Spleen (tissue), 11 donors: ENCODE measurements around the gene LRBA. TPM values are rescaled to one million over a fixed set of nuclear protein-coding genes. Genes with fewer than 3 reads are reported as not detected.

ENCODE experiments used
- DNase-seq: peaks from one replicate; pipeline ENCODE4 v3.0.0-alpha.2; 2020
- H3K27ac ChIP-seq, 8 donors: fragments of 200-600 bp; sonication (generic) in 7 of 8; 1 replicate in 4 of 8; 2 replicates in 4 of 8; pipeline versions ENCODE4 v1.5.0 to v1.8.0; 2016 to 2021; ENCODE audit warnings: inconsistent platforms in 4 of 8, mild to moderate bottlenecking in 4 of 8, moderate library complexity in 1 of 8
- H3K27me3 ChIP-seq, 7 donors: fragments of 200-600 bp; sonication (generic) in 6 of 7; replicated peaks in 1 of 7; 1 replicate in 4 of 7; 2 replicates in 3 of 7; pipeline versions ENCODE4 v1.5.0 to v1.8.0; 2016 to 2021; ENCODE audit warnings: inconsistent platforms in 3 of 7, mild to moderate bottlenecking in 1 of 7
- H3K36me3 ChIP-seq, 6 donors: fragments of 200-600 bp; sonication (generic) in 5 of 6; 1 replicate in 4 of 6; 2 replicates in 2 of 6; pipeline versions ENCODE4 v1.5.0 to v1.8.0; 2016 to 2021; ENCODE audit warnings: inconsistent platforms in 2 of 6
- H3K4me1 ChIP-seq, 6 donors: fragments of 200-600 bp; sonication (generic) in 5 of 6; 1 replicate in 3 of 6; 2 replicates in 3 of 6; pipeline versions ENCODE4 v1.5.0 to v1.8.0; 2016 to 2021; ENCODE audit warnings: inconsistent platforms in 3 of 6
- H3K4me3 ChIP-seq, 8 donors: fragments of 200-600 bp; sonication (generic) in 7 of 8; 1 replicate in 4 of 8; 2 replicates in 4 of 8; pipeline versions ENCODE4 v1.5.0 to v1.8.0; 2016 to 2021; ENCODE audit warnings: inconsistent platforms in 4 of 8, mild to moderate bottlenecking in 4 of 8, moderate library complexity in 2 of 8
- H3K9me3 ChIP-seq, 8 donors: fragments of 200-600 bp; sonication (generic) in 7 of 8; 1 replicate in 4 of 8; 2 replicates in 4 of 8; pipeline versions ENCODE4 v1.5.0 to v1.8.0; 2016 to 2021; ENCODE audit warnings: inconsistent platforms in 4 of 8
- POLR2A ChIP-seq, 3 donors: fragments of 450-650 bp; IDR thresholded peaks; one replicate each; pipeline ENCODE4 v1.5.1; 2017; ENCODE audit warnings: antibody characterized with exemption in 3 of 3, mild to moderate bottlenecking in 1 of 3
- POLR2AphosphoS5 ChIP-seq, 3 donors: sonication (generic); formaldehyde crosslinking; IDR thresholded peaks; one replicate each; pipeline ENCODE4 v1.5.1; 2017; ENCODE audit warnings: antibody characterized with exemption in 3 of 3
- WGBS, 5 donors: extraction: QIAGEN DNeasy Blood & Tissue Kit in 3 of 5; methylation state at CpG; one replicate each; pipeline versions ENCODE4 v1.1.5 to v1.1.7; 2013 to 2018; 5-methylcytosine and 5-hydroxymethylcytosine counted together
- intact Hi-C: fragments of 100-400 bp; cut with DNase I; formaldehyde crosslinking; loops from one replicate; pipeline ENCODE4 v1.15.0; 2023; ENCODE audit warnings: low total_unique reads
- polyA plus RNA-seq, 3 donors: library from polyadenylated mRNA; stranded (reverse); fragments of 200-250 nt; gene quantifications; one replicate each; pipeline ENCODE4 v1.2.1, GENCODE V29; 2013
- total RNA-seq, 7 donors: library from RNA; depleted of rRNA in 3 of 7; stranded (reverse); fragments of >200 nt in 3 of 7; fragmentation: NEBNext Ultra II Directional in 4 of 7; extraction: Animal tissue kit (Norgen Biotek cat#: 25700) in 4 of 7; gene quantifications; one replicate each; pipeline versions ENCODE4 v1.1.0 to v1.2.1, GENCODE V29; 2016 to 2021
- TF ChIP-seq, protein P1 (sequence below), 11 experiments: fragments of 200-600 bp in 7 of 11; fragments of 450-650 bp in 4 of 11; sonication (generic) in 4 of 11; IDR thresholded peaks in 8 of 11; conservative IDR thresholded peaks in 3 of 11; 1 replicate in 7 of 11; 2 replicates in 4 of 11; pipeline versions ENCODE4 v1.4.0 to v1.8.0; 2016 to 2021; ENCODE audit warnings: antibody characterized with exemption in 11 of 11, inconsistent platforms in 4 of 11, mild to moderate bottlenecking in 1 of 11
- donor health status: healthy with polysubstance abuse.
- donor health status: DM: no; HTN: no; CAD: no; lungs with moderate emphysema.
- donor health status: DM: no; HTN: no; CAD: no.
- donor health status: Bipolar disorder and iron deficiency.
- donor health status: healthy.
- donor health status: DM: no; HTN: no; CAD: no.
- donor health status: DM: yes; HTN: yes; CAD: no.

The LRBA gene
- total and polyA plus RNA-seq, 10 donors, result 8.2 to 84.9 (median 50.5) TPM

DNA sequence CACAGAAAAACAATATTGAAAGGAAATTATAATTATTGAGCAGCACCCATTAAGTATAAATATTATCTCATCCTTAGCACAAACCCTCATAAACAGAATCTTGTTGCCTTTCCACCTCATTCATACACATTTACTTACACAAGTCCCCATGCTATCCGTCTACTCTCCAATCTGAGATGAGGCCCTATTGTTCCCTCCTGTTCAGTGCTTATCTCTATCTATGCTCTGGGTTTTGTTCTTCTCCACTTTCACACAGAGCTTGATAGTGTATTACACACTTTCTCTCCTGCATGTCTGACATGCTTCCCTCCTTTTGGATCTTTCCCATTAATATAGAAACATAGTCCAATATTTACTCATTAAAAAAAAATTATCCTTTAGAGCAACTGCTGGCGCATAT, 671.3 kb downstream of the LRBA start:
- peaks cover 0 to 36% (median 0%) of the 10 kb centered on the region in 6 donors for H3K36me3 ChIP-seq
- TF ChIP-seq POLR2A (IDR thresholded peaks at IDR 0.05) (no peak), POLR2AphosphoS5 (IDR thresholded peaks at IDR 0.05) (no peak)
- TF ChIP-seq, protein P1, sequence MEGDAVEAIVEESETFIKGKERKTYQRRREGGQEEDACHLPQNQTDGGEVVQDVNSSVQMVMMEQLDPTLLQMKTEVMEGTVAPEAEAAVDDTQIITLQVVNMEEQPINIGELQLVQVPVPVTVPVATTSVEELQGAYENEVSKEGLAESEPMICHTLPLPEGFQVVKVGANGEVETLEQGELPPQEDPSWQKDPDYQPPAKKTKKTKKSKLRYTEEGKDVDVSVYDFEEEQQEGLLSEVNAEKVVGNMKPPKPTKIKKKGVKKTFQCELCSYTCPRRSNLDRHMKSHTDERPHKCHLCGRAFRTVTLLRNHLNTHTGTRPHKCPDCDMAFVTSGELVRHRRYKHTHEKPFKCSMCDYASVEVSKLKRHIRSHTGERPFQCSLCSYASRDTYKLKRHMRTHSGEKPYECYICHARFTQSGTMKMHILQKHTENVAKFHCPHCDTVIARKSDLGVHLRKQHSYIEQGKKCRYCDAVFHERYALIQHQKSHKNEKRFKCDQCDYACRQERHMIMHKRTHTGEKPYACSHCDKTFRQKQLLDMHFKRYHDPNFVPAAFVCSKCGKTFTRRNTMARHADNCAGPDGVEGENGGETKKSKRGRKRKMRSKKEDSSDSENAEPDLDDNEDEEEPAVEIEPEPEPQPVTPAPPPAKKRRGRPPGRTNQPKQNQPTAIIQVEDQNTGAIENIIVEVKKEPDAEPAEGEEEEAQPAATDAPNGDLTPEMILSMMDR (IDR thresholded peaks at IDR 0.05 in 8 of 11, conservative IDR thresholded peaks at IDR 0.05 in 3 of 11), result no peak
- 92 to 99% (median 95%) methylated on average over 2 of the region's 2 CpGs for WGBS, 5 donors
- intact Hi-C loops, result no loop called here
- DNase-seq, result no peak
- no peak overlapping the region for H3K27ac ChIP-seq
- H3K4me1 ChIP-seq, result no peaks in the 10 kb centered on the region
- H3K9me3 ChIP-seq, result no peaks in the 10 kb centered on the region
- no peak overlapping the region for H3K4me3 ChIP-seq
- no peaks in the 10 kb centered on the region for H3K27me3 ChIP-seq

DNA sequence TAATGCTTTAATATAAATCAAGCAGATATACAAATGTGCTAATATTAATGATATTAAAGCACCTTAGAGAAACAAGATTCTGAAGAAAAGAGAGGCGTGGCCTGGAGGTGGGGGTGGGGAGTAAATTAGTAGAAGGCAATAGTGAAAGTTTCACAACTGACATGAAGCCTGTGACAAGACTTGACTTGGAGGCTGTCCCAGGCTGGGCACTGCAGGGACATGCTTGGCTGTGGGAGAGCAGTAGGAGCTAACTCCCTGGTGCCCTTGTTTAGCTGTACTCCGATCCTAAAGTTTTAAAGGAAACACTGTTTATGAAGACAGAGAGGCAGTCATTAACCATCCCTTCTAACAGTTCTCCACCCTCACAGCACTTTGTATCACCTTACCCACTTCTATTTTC, 672.1 kb downstream of the LRBA start:
- H3K9me3 ChIP-seq, result no peaks in the 10 kb centered on the region
- no peak for DNase-seq
- WGBS, 5 donors, result 83 to 93% (median 90%) methylated on average over 2 of the region's 2 CpGs
- H3K27me3 ChIP-seq, result no peaks in the 10 kb centered on the region
- no peaks in the 10 kb centered on the region for H3K4me1 ChIP-seq
- peaks cover 0 to 29% (median 0%) of the 10 kb centered on the region in 6 donors for H3K36me3 ChIP-seq
- intact Hi-C loops, result no loop called here
- H3K4me3 ChIP-seq, result no peak overlapping the region
- H3K27ac ChIP-seq, result no peak overlapping the region
- TF ChIP-seq POLR2A (IDR thresholded peaks at IDR 0.05) (no peak), POLR2AphosphoS5 (IDR thresholded peaks at IDR 0.05) (no peak)
- TF ChIP-seq, protein P1 (IDR thresholded peaks at IDR 0.05 in 8 of 11, conservative IDR thresholded peaks at IDR 0.05 in 3 of 11), result no peak

DNA sequence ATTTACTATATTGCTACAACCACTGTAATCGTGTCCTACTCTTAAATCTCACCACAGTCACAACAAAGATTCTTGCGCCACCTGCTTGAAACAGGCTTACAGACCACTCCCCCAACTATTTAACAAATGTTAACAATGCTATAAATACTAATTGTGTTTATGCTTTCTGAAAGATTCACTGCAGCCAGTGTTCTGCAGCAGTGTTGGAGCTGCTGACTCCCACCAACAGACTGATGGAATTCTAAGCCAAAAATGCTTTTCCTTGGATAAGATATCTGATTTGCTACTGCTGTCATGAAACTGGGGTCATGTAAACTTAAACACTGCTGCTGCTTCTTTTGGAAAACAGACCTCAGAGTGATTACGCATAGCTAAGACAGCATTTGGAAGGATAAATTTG, 677.4 kb downstream of the LRBA start:
- intact Hi-C loops, result no loop called here
- Histone ChIP-seq H3K9me3 (no peaks in the 10 kb centered on the region), H3K36me3 (peaks cover 0 to 19% (median 0%) of the 10 kb centered on the region in 6 donors), H3K27ac (no peak overlapping the region), H3K4me3 (no peak overlapping the region), H3K4me1 (no peaks in the 10 kb centered on the region), H3K27me3 (no peaks in the 10 kb centered on the region)
- no peak for DNase-seq
- TF ChIP-seq, protein P1 (IDR thresholded peaks at IDR 0.05 in 8 of 11, conservative IDR thresholded peaks at IDR 0.05 in 3 of 11), result no peak
- TF ChIP-seq POLR2AphosphoS5 (IDR thresholded peaks at IDR 0.05), result no peak
- TF ChIP-seq POLR2A (IDR thresholded peaks at IDR 0.05), result no peak
- 73 to 87% (median 75%) methylated on average over 3 of the region's 3 CpGs for WGBS, 5 donors

DNA sequence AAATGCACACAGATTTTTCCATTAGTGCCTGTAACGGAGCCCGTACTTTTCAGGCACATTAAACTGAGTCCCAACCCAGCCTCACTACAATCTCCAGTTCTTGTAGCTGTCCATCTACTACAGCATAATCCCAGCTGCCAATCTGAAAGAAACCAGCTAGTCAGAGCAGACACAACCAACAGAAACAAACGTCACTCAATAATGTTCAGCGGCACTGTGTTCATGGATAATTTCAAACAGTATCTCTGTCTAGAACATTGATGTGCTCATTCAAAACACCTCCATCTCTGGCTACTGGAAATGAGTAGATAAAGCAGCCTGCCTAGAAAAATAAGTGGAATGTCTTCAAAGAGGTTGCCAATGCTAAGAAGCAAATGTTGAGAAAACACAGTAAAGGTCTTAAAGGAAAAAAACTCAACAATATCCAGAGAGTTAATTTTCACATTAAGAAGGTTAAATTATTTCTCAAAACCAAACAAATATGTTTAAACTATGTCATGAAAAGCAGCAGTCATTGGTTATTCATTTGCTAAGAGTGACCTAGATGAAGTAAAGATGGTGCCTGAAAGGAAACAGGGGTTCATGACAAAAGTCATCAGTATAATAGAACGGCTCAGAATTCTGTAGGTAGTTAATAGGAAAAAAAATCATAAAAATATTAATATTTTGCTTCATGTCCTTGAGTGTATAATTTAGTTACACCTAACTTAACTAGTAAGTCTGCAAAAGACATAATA, 678.2 kb downstream of the LRBA start:
- Histone ChIP-seq H3K27me3 (no peaks in the 10 kb centered on the region), H3K9me3 (no peaks in the 10 kb centered on the region), H3K36me3 (peaks cover 0 to 19% (median 0%) of the 10 kb centered on the region in 6 donors), H3K4me1 (no peaks in the 10 kb centered on the region), H3K27ac (no peak overlapping the region), H3K4me3 (no peak overlapping the region)
- TF ChIP-seq, protein P1 (IDR thresholded peaks at IDR 0.05 in 8 of 11, conservative IDR thresholded peaks at IDR 0.05 in 3 of 11), result no peak
- no peak for TF ChIP-seq POLR2A (IDR thresholded peaks at IDR 0.05)
- no peak for TF ChIP-seq POLR2AphosphoS5 (IDR thresholded peaks at IDR 0.05)
- no peak for DNase-seq
- intact Hi-C loops, result no loop called here
- WGBS, 5 donors, result 92 to 95% (median 94%) methylated on average over 5 of the region's 5 CpGs
